NCI-H526 (cell line): ENCODE measurements around the gene NKD2.
"Not testable (repeated sequence)": the region's sequence is repeated elsewhere in the genome, so short reads cannot be mapped to it uniquely, and the experiment has no call there.

ENCODE experiments used
- DNase-seq, 2 experiments: peaks; one replicate each; lab custom pipeline; 2025; lab: John Stamatoyannopoulos, UW

NKD2 gene

GRCh38 chr5:1058083-1058945 lies 49.7 kb downstream of the NKD2 start:
- DNase-seq, result no peak

- no peak for DNase-seq
Observed at GRCh38 chr5:1058988-1059883, 50.6 kb downstream of the NKD2 start.

- DNase-seq, result no peak
Observed at GRCh38 chr5:1059884-1060263, 51.3 kb downstream of the NKD2 start.

- DNase-seq, result no peak
Observed at GRCh38 chr5:1060535-1060981, 52.0 kb downstream of the NKD2 start.

GRCh38 chr5:1061292-1061691 lies 52.7 kb downstream of the NKD2 start:
- DNase-seq, result not testable (repeated sequence)

- no peak for DNase-seq
Observed at GRCh38 chr5:1061916-1062315, 53.3 kb downstream of the NKD2 start.

- no peak for DNase-seq
Observed at GRCh38 chr5:1062761-1063568, 54.4 kb downstream of the NKD2 start.

- DNase-seq, result no peak
Observed at GRCh38 chr5:1063661-1064382, 55.2 kb downstream of the NKD2 start.

- DNase-seq, result no peak
Observed at GRCh38 chr5:1064383-1065142, 56.0 kb downstream of the NKD2 start.

- DNase-seq, result no peak
Observed at GRCh38 chr5:1065143-1065750, 56.6 kb downstream of the NKD2 start.

GRCh38 chr5:1065891-1066650 lies 57.5 kb downstream of the NKD2 start:
- no peak for DNase-seq

- DNase-seq, result no peak
Observed at GRCh38 chr5:1066676-1067075, 58.1 kb downstream of the NKD2 start.

GRCh38 chr5:1067141-1068121 lies 58.8 kb downstream of the NKD2 start:
- no peak for DNase-seq

- DNase-seq, result no peak
Observed at GRCh38 chr5:1068204-1068894, 59.7 kb downstream of the NKD2 start.

GRCh38 chr5:1068895-1069719 lies 60.5 kb downstream of the NKD2 start:
- no peak for DNase-seq

- DNase-seq, result no peak
Observed at GRCh38 chr5:1069720-1070088, 61.1 kb downstream of the NKD2 start.
